ENCODE measurements around the gene NME7.

NME7 gene

DNA sequence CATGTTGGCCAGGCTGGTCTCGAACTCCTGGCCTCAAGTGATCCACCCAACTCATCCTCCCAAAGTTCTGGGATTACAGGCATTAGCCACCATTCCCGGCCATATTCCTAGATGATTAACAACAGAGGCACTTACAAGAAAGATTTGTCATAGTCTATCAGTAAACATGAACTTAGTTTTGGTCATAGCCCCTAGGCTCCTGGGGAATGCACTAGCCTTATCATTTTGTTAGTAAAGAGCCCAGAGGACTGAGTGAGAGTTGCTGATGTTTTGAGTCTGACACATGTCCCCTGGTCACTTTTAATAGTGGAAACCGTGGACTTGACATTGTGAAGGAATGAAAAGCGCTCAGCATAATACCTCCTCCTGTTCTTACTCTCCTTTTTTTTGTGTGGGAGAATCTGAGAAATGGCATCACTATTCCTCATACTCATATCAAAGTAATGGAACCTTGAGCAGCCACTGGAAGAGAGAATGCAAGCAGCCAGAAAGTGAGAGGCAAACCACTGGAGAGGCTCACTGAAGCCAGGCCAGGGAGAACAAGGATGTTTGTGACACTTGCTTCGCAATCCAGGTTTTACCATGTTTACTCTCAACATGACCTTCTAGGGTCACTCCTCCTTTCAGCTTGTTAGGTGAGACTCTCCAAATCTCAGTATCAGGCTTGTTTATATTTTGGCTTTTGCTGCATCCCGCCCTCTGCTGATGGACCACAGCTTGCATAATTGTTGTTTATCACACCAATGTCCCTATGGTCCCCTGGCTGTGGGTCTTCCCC lies 246.3 kb downstream of the NME7 start:
- no peak for DNase-seq

DNA sequence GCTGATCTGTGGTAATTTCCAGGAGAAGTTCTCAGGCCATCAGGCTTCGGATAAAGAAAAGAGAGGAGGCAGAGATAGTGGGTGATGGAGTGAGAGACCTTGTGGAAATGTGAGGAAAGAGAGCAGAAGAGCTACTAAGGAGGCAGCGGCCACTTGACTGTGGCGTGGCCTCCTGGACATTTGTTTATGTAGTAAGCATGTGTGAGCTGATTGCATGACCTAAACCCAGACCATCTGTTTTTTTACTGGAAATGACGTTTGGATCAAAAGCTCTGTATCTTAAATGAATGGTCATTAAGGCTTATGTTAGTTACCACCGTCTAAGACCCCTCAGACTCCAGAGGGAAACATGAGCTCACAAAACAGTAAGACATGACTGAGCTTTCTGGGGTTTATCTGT lies 247.5 kb downstream of the NME7 start:
- no peak for DNase-seq

DNA sequence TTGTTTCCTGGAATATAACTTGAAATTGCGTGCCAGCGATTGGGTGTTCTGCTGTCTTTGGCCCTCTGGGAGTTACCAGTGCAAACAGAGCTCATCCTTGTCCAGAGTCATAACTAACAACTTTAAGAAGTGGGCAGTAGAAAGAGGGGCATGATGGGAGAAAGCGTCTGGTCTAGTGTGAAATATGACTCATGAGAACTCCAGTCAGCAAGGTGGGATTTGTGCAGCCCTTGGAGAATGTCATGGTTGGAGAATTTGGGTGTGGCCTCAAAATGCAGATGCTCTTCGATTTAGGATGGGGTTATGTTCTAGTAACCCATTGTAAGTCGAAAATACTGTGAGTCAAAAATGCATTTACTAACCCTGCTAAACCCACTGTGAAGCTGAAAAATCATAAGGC lies 248.2 kb downstream of the NME7 start:
- DNase-seq: no peak

DNA sequence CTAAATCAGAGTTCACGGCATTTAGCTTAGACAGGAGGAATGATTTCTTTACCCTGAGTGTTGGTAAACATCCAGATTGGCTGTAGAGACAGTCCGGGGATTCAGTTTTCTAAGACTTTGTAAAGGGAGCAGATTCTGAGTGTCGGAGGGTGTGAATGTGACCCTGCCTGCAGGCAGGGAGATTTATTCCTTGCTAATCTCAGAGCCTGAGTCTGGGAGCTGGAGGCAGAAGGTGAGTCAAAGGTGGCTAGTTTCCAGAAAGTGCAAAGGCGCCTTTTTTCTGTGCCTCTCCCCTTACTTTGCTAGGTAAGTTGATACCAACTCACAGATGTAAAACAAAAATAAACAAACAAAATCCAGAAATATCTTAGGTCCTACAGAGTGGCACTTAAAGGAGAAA lies 249.4 kb downstream of the NME7 start:
- DNase-seq: no peak

DNA sequence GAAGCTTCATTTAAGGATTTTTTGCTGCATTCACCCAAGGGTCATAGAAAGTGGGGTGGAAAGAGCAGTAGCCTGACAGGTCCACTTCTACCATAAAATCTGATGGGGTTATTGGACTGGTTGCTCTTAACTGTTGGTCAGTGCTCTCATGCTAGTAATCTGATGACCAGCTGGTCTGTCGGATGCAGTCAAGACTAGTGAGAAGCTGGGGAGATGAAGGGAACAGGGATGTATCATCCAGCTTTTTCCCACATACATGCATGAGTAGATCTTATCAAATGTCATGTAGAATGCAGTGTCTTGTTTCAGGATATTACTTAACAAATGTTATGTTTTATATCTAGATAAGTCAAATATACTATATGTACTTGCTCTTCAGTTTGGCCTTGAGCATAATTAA lies 250.0 kb downstream of the NME7 start:
- DNase-seq: no peak

DNA sequence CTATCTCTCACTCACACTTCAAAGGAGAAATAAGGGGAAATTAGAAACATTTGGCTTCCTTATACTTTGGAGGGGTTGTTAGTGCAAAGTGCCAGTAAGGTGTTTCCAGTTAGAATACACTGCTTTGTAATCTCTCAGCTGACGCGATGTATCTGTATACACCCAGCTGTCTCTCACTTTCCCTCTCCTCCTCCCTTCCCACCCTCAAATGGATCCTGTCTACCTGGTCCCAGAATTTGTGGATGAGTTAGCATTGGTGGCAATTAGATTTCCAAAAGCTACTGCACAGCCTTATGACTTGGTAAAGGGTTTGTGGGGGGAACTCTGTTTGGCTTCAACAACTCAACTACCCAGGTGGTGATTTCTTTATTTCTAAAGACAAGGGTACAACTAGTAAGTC lies 250.6 kb downstream of the NME7 start:
- no peak for DNase-seq

DNA sequence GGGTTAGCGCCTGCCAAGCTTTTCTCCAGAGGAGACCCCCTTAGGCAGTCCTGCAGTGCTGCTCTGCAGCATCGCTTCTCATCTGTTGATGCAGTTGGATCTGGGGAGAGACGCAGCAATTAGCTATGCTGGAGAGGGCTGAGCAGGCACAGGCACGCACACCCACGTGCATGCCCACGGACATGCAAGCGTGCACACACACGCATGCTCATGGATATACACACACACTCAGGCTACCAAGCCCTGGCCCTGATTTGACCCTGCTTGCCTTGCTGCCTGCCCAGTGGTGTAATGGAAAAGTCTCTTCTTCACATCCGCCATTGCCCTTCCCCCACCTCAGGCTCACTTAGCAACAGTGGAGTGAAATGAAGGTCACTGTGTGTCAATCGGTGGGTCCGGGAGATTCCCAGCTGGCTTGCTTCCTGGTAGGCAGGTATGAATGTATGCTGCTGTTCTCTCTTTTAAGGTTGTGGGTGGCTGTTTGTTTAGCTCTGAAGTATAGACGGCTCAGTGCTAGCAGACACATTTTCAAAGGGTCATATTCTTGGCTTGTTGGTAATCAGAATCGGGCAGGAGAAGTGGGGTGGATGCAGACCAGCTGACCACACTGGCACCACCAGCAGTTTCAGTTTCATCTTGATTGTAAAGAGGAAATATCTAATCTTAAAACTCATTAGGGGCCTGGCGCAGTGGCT lies 251.6 kb downstream of the NME7 start:
- DNase-seq: peak; percentile 10

DNA sequence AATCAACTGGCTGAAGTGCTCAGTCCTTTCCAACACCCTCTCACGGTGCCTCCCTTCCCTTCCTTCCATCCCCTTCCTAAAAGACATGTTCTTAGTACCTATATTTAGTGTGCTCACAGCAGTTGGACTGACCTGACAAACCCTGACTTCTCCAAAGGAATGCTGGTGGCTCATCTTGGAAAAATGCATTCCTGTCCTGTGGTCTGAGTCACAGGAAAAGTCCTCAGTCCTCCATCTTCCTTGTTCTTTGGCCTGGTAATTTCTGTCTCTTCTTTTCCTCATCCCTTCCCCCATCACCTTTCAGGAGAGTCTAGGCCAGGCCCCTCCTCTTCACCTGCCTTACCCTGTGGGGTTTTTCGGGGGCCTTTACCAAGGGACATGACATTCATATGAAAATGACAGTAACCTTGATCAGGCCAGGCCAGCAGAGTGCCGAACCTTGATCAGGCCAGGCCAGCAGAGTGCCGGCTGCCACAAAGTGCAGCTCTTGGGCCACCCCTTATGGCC lies 253.9 kb downstream of the NME7 start:
- no peak for DNase-seq

DNA sequence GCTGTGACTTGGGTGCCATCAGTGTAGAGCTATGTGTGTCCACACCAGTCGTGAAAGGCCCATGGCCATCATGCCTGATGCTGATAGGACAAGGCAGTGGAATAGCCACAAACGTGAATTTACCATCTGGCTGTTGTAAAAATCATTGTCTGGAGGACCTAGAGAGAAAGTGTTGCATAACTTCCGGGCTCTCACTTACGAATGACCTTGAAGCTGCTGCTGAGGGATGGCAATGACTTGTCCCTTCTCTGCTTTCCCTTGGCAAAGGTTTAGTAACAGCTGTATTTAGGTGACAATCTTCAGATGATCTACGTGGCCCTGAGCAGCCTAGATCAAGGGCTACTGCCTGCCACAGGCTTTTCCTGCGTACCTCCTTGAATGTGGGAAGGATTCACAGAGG lies 255.4 kb downstream of the NME7 start:
- DNase-seq: no peak

DNA sequence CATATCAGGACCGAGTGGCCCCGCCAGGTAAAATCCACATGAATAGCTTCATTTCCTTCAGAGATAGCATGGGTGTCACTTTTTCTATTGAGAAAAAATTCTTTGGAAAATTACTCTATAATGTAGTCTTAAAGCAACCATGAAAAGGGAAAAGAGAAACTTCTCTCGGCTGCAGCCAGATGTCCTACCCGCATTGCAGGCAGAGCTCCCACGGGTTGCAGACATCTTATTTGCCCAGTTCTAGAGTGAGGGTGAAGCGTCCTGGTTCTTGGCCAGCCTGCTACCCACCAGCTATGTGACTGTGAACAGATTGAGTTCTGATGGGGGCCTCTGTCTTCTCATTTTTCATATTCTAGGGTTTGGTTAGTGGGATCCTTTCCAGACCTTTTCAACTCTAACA lies 256.1 kb downstream of the NME7 start:
- DNase-seq: no peak

DNA sequence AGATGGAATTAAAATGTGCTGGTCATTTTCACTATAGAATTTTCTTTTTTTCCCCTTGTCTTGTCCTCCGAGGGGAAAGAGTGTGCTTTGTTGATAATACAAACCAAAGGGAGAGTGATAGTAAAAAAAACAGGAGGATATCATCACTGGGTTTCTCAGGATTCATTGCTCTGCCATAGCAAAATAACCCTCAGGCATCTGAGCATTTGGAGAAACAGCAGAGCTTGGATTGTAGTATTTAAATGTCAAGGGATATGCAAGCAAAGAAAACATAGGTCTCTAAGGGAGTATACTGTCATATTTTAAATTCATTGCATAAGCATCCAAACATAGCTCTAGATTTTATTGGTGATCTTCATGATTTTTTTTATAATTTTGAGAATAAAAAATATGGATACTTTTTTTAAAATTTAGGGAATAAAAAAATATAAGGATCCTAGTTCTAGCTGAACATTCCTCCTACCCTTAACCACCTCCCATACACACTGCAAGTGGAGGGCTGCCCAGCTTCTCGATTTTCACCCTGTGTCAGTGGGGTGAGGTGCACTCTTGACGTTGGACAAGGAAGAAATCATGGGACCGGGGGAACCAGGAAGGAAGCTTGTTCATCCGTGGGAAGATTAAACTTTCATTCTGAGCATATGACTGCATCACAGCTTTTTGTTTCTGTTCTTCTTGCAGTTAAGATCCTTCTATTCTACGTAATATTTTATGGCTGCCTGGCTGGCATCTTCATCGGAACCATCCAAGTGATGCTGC lies 256.7 kb downstream of the NME7 start:
- no peak for DNase-seq

DNA sequence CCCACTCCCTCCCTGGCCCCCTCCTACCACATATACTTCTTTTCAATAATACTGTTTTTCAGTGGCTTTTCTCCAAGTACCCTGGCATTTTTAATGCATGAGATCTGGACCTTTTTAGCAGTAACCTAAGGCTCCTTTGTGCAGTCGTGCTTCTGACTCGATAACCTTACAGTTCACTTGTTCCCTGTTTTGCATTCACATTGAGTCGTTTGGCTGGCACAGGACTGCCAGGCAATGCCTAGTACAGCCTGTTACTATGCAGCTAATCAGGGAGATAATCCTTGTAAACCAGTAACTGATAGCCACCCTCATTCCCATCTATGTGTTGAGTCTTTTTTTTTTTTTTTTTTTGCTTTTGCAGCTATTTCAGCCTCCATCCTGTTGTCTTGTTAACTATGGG lies 257.4 kb downstream of the NME7 start:
- no peak for DNase-seq

DNA sequence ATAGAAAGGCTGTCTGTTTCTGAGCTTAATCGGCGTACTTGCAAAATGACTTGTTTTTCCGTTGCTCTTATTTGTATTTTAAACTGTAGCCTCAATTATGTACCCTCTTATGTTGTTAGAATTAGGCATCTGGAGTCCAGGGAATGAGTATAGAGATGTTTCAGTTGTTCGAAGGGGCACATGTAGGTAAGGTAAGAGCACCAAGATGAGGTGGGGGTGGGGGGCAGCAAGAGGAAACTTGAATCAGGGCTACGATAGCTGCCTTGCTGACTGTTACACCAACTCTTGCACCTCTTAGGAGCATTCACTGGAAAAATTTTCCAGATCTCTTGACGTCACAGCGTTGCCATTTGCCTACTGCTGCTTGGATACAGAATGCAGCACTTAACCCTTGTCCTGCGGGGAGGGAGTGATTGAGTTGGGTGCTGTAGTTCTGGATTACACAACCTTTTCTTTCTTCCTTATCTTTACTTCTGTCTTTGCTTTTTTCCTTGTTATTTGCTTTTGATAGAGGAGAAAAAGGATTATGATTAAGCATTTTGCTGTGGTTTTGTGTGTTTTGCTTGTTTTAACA lies 257.9 kb downstream of the NME7 start:
- no peak for DNase-seq

DNA sequence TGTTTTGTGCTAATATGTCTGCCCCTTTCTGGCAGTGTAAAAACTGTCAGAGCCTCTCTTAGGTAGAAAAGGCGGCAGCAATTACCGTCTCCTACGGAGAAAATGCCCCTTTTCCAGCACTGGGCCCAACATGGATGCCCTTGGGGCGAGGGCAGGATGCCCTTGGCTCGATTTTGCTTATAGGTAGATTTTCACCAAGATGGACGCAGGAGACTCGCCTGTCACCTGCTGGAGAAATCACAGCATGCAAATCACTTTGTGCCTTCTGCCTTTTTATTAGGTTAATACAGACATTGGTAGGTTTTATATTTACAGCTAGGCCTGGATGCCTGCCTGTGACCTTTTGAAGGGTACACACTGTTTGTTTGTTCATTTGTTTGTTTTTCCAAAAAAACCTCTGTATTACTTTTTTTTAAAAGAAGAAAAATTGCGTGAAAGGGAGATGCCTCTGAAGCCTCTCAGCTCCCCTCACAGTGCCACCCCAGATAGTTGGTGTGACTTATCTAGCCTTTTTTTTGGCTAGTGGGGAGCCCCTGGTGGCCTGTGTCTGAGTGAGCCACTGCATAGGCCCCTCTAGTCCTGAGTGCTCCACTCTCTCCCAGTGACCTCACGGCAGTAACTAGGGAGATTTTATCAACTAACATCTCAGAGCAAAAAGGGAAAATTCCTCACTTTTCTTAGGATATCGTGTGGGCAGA lies 258.6 kb downstream of the NME7 start:
- no peak for DNase-seq

DNA sequence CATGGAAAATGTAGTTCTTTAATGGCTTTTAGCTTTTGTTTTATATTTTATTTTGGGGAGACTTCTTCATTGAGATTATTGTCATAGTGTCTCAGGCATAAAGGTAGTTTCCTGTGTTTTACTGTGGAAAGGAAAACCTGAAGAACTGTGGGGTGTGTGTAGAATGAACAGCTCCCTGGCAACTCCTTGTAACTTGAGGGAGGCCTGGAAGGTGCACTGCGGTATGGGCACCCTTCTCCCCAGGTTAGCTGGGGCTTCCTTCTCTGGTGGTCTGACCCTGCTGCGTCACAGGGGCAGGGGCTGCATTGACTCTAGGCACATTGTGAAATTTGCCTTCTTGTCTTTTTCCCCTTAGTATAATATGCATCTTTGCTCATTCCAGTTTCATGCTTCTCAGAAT lies 259.4 kb downstream of the NME7 start:
- DNase-seq: no peak

DNA sequence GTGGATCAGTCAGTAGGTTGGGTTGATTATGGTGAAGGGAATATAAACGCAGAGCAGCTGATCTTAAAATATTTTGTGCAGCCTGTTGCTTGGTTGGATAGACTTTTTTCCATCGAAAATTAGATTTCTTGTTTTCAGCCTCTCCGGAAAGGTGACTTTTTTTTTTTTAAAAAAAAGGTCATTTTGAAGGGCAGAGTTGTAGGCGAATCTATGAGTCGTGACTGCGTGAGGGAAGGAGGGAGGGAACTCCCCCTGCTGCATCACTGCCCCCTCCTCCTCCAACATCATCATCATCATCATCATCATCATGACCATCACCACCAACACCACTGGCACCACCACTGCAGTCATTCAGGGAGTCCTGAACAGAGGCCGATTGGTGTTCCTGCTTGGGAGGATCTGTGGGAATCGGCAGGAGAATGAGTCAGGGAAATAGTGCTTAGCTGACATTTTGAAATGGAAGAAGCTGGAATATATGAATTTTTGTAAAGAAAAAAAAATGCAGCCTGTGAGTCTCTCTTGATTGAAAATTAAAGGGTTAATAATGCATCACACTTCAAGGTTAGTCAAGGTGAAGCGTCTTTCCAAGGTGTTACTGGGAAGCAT lies 259.9 kb downstream of the NME7 start:
- DNase-seq: no peak

DNA sequence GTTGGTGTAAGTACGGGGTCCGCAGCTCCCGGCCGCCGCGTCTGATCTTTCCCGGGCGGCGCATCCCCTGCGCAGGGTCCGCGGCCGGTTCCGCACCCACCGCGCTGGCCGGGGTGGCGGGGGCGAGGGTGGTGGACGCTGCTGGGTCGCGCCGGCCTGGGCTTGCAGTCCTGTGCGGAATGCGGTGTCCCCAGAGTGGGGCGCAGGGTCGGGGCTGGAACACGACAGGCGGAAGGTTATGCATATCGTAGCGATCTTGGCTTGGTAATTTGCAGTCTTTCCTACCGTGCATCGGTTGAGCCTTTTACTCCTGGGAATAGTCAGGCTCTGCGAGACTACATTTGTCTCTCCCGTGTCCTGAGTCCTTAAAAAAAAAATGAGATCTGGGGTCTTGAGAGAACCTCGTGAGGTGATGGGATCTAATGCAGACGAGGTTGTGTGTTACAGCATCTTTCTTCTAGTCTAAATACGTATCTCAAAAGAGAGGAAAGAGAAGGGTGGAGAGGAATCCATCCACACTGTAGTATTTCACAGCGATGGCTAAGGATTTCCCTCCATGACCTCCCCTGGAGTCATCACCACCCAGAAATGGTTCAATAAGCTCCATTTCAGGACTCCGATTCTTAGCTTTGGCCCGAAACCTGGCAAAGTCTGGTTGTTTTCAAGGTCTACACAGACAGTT lies 260.5 kb downstream of the NME7 start:
- no peak for DNase-seq

DNA sequence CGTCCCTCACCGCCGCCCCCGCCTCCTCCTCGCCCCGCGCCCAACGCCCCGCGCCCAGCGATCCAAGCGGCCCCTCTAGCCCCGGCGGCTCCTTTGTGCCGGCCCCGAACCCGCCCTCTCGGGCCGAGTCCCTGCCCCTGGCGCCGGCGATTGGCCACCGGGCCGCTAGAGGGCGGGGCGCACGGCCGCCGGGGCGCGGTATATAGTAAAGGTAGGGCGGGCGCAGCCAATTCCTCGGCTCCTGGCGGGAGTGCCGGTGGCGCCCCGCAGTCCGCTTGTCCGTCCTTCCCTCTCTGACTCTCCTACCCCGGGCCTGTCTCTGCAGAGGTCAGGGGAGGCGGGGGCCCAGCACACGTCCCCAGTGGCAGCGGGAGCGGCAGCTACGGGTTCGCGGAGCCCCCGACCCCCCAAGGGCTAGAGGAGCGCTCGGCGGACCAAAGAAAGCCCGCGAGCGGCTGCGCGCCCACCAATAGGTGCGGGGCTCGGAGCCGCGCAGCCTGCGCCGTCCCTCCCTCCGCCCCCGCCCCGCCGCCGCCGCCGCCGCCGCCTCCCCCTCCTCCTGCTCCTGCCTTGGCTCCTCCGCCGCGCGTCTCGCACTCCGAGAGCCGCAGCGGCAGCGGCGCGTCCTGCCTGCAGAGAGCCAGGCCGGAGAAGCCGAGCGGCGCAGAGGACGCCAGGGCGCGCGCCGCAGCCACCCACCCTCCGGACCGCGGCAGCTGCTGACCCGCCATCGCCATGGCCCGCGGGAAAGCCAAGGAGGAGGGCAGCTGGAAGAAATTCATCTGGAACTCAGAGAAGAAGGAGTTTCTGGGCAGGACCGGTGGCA lies 261.3 kb downstream of the NME7 start, which contains the start of gene ATP1B1:
TSS of gene ATP1B1 (plus strand) at position 596 of the 826 bp plus-strand sequence. CDS start at position 736, 140 bp downstream.
- peak; percentile 79 for DNase-seq

DNA sequence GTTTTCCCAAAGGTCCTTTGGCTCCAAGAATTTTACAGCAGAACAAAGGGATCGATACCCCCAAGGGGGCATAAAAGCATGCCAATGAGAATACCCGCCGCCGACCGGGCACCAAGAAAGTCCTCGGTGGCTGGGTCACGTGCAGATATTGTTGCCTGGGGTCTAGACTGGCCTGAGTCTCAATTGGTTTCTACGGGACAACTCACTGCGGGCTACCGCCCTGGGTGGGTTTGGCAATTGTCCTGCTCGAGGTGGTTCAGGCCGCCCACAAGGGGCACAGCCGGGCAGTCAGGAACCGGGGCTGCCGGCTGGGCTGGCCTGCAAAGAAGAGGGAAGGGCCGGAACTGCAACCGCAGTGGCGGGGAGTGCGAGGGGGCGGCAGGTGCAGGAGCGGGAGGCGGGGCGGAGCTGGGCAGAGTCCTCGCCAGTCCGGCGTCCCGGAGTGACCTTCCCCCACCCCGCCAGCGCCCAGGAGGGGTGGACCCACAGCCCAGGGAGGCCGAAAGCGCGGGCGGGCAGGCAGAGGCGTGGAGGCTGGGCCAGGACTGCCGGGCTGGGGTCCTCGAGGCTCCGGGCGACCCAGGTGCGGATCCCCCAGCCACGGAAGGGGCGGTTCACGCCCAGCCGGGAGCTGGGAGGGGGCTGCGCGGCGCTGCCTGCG lies 262.0 kb downstream of the NME7 start:
- peak; percentile 6 for DNase-seq

DNA sequence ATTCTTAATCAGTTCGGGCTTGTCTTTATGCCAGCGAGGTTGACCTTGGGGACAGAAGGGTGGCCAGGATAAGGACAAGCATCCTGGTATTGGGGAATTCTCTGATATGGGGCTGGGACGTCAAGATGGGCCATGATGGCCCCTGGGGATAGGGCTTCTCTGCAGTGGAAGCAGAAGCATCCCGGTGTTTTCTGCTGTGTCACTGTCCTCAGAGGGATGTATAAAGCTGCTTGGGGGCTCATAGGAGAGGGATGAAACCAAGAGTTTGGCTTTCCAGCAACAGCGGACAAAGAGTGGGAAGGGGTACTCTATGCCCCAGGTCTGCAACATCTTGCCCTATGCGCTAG lies 262.5 kb downstream of the NME7 start:
- DNase-seq: no peak

Data from stimulated activated naive CD4-positive, alpha-beta T cell treated with Interleukin-2 at 50 U/mL for 16 hours (primary cell).